SU-DHL-6 (cell line): Measurements from ENCODE around the gene KRTDAP.

Experiments
- H2AFZ ChIP-seq: fragments of 200-600 bp; sonication (generic); 2 replicates; pipeline ENCODE4 v1.6.1; 2014; ENCODE audit warnings: low read depth, mild to moderate bottlenecking, moderate library complexity, mixed read lengths, antibody characterized with exemption, low read length; ENCODE audit not compliant: severe bottlenecking
- H3F3A ChIP-seq: fragments of 200-600 bp; shearing (Covaris generic); 2 replicates; pipeline ENCODE4 v1.6.0; 2016; ENCODE audit warnings: antibody characterized with exemption, mild to moderate bottlenecking; ENCODE audit not compliant: insufficient read depth
- H3K27ac ChIP-seq: fragments of 200-600 bp; sonication (generic); 2 replicates; pipeline ENCODE4 v1.5.1; 2016; ENCODE audit warnings: low read depth, mild to moderate bottlenecking, low read length, moderate library complexity, mixed read lengths
- H3K27me3 ChIP-seq: fragments of 200-600 bp; sonication (generic), shearing (Covaris generic); 2 replicates; pipeline ENCODE4 v1.6.0; 2014; ENCODE audit warnings: mild to moderate bottlenecking, low read length
- H3K36me3 ChIP-seq: fragments of 200-600 bp; sonication (generic); 2 replicates; pipeline ENCODE4 v1.6.1; 2014; ENCODE audit warnings: mild to moderate bottlenecking, low read length, mixed read lengths
- H3K4me2 ChIP-seq: fragments of 300-600, 200-600 bp; shearing (Covaris generic), sonication (generic); 2 replicates; pipeline ENCODE4 v1.6.0; 2014; ENCODE audit warnings: low read length, low read depth, mild to moderate bottlenecking; ENCODE audit not compliant: poor library complexity, severe bottlenecking
- H3K4me3 ChIP-seq: fragments of 200-600 bp; sonication (generic); 2 replicates; pipeline ENCODE4 v1.5.1; 2014; ENCODE audit warnings: antibody characterized with exemption, low read length, mild to moderate bottlenecking, mixed read lengths; ENCODE audit not compliant: insufficient read depth, poor library complexity, severe bottlenecking
- H3K79me2 ChIP-seq: fragments of 200-600 bp; sonication (generic); 2 replicates; pipeline ENCODE4 v1.6.1; 2014; ENCODE audit warnings: mild to moderate bottlenecking, low read length, moderate library complexity; ENCODE audit not compliant: insufficient read depth
- H3K9ac ChIP-seq: fragments of 200-600 bp; sonication (generic); 2 replicates; pipeline ENCODE4 v1.7.0; 2014; ENCODE audit warnings: mild to moderate bottlenecking, low read length
- H3K9me2 ChIP-seq: fragments of 200-600 bp; sonication (generic); replicated peaks from 2 replicates; pipeline ENCODE4 v1.6.1; 2014; ENCODE audit warnings: low read length; ENCODE audit not compliant: insufficient read depth
- H3K9me3 ChIP-seq: fragments of 200-600 bp; sonication (generic); 2 replicates; pipeline ENCODE4 v1.6.1; 2014; ENCODE audit warnings: low read length, mixed read lengths; ENCODE audit not compliant: insufficient read depth
- H4K20me1 ChIP-seq: fragments of 200-600 bp; sonication (generic); 2 replicates; pipeline ENCODE4 v1.6.1; 2014; ENCODE audit warnings: low read depth, mild to moderate bottlenecking, antibody characterized with exemption, low read length, moderate library complexity, mixed read lengths
- CTCF ChIP-seq: fragments of 200-600 bp; sonication (generic); IDR thresholded peaks from one replicate; pipeline ENCODE4 v1.5.1; 2017; ENCODE audit warnings: antibody characterized with exemption, mild to moderate bottlenecking, low read length, moderate library complexity; ENCODE audit not compliant: insufficient read depth, poor library complexity, severe bottlenecking
- EZH2phosphoT487 ChIP-seq: fragments of 200-600 bp; sonication (generic), shearing (Covaris generic); conservative IDR thresholded peaks from 2 replicates; pipeline ENCODE4 v1.6.1; 2018; ENCODE audit warnings: mild to moderate bottlenecking, antibody characterized with exemption, low read length, moderate library complexity, mixed read lengths

The KRTDAP gene

GRCh38 chr19:35534803-35535480 lies 44.7 kb upstream of the KRTDAP start:
- Histone ChIP-seq H3K36me3 (no peaks in the 10 kb centered on the region), H3K27me3 (no peaks in the 10 kb centered on the region), H4K20me1 (no peaks in the 10 kb centered on the region), H3K4me3 (no peak overlapping the region), H3F3A (no peaks in the 10 kb centered on the region), H3K79me2 (no peaks in the 10 kb centered on the region), H3K9me3 (no peaks in the 10 kb centered on the region), H3K4me2 (no peak overlapping the region), H3K27ac (no peak overlapping the region), H3K9me2 (no peaks in the 10 kb centered on the region), H2AFZ (no peak overlapping the region), H3K9ac (no peak overlapping the region)
- TF ChIP-seq CTCF (no peak), EZH2phosphoT487 (no peak)

- H3K4me2 ChIP-seq: no peak overlapping the region
- no peaks in the 10 kb centered on the region for H3K9me2 ChIP-seq
- H3K4me3 ChIP-seq: no peak overlapping the region
- no peaks in the 10 kb centered on the region for H3K9me3 ChIP-seq
- no peak for TF ChIP-seq CTCF
- H3K9ac ChIP-seq: no peak overlapping the region
- no peaks in the 10 kb centered on the region for H4K20me1 ChIP-seq
- H3K36me3 ChIP-seq: no peaks in the 10 kb centered on the region
- no peaks in the 10 kb centered on the region for H3F3A ChIP-seq
- no peaks in the 10 kb centered on the region for H3K79me2 ChIP-seq
- no peaks in the 10 kb centered on the region for H3K27me3 ChIP-seq
- H3K27ac ChIP-seq: no peak overlapping the region
- no peak overlapping the region for H2AFZ ChIP-seq
Observed at GRCh38 chr19:35533822-35534392, 43.6 kb upstream of the KRTDAP start.

- no peaks in the 10 kb centered on the region for H3K27me3 ChIP-seq
- H3K9me2 ChIP-seq: no peaks in the 10 kb centered on the region
- H3K36me3 ChIP-seq: no peaks in the 10 kb centered on the region
- no peaks in the 10 kb centered on the region for H3F3A ChIP-seq
- no peaks in the 10 kb centered on the region for H4K20me1 ChIP-seq
- H3K9ac ChIP-seq: no peak within 1 kb of the TSS
- H3K4me3 ChIP-seq: no peak within 1 kb of the TSS
- H3K27ac ChIP-seq: no peak within 1 kb of the TSS
- TF ChIP-seq EZH2phosphoT487 (no peak), CTCF (no peak)
- H3K79me2 ChIP-seq: no peaks in the 10 kb centered on the region
- H2AFZ ChIP-seq: no peak within 1 kb of the TSS
- H3K9me3 ChIP-seq: no peaks in the 10 kb centered on the region
- H3K4me2 ChIP-seq: no peak within 1 kb of the TSS
Observed at GRCh38 chr19:35533201-35533821, 43.0 kb upstream of the KRTDAP start, which contains the start of gene GAPDHS. GAPDHS (plus strand) TSS chr19:35533456; CDS start chr19:35533528, 72 bp downstream.
